Measurements from ENCODE around the gene AGBL5. TPM values are rescaled to one million over a fixed set of nuclear protein-coding genes. Genes with fewer than 3 reads are reported as not detected.

The AGBL5 gene
- total RNA-seq, 4 donors from 2014 or later: 4.9 to 6.2 (median 5.7) TPM

GRCh38 chr2:27006602-27007415 is 44.7 kb upstream of the AGBL5 start:
- intact Hi-C loops (cut with DNase I; ENCODE audit: low total_unique reads): no loop called here
- ATAC-seq: no peak
- TF ChIP-seq CTCF (IDR thresholded peaks at IDR 0.05 in 4 of 5, conservative IDR thresholded peaks at IDR 0.05 in 1 of 5): no peak
- TF ChIP-seq POLR2A (IDR thresholded peaks at IDR 0.05): no peak
- no peak for DNase-seq
- no peaks in the 10 kb centered on the region for H3K27me3 ChIP-seq
- peaks cover 33 to 56% of the 10 kb centered on the region in 2 donors for H3K4me1 ChIP-seq
- H3K36me3 ChIP-seq: no peaks in the 10 kb centered on the region
- in situ Hi-C loops (cut with MboI; ENCODE audit: low sequenced_read_pairs in 4 of 4): no loop called here
- H3K27ac ChIP-seq: peak overlapping the region in 3 of 4 donors; percentile 1 to 35 (median 22)
- no peak overlapping the region for H3K4me3 ChIP-seq
- H3K9me3 ChIP-seq: no peaks in the 10 kb centered on the region

DNA sequence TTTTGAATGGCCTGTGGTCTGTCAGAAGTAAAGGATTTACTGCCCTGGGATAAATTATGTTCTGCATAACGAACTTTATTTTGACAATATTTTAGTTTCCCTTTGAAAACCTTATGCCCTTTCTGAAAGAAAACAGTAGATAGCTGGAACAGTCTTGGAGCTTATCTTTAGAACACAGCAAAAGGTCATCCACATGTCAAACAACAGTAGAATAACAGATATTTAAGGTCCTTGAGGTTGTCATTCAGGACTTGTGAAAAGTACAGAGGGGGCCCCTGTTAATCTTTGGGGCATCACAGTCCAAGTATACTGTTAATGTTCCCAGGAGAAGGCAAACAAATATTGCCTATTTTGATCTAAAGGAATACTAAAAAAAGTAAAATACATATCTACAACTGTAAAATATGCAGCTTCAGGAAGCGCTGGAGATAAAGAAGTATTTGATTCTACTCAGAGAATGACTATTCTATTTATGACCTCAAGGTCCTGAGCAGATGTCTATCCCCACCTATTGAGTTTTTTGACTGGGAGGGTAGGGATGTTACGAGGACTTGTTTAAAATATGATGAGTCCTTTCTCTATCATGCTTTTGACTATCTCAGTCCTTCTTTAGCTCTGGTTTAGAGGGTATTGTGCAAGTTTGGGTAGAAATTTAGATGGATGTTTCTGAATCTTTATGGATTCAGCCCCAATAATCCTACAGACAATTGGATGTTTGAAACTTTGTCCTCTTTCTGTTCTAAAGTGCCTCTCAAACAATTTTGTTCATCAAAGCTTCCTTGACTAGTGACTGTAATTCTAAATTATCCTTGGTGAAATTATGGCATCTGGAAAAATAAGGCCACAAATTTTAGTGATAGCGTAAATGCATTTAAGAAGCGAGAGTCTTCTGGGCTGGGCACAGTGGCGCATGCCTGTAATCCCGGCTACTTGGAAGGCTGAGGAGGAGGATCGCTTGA is 43.8 kb upstream of the AGBL5 start:
- H3K4me1 ChIP-seq: peaks cover 39 to 64% of the 10 kb centered on the region in 2 donors
- DNase-seq: no peak
- TF ChIP-seq CTCF (IDR thresholded peaks at IDR 0.05 in 4 of 5, conservative IDR thresholded peaks at IDR 0.05 in 1 of 5) (no peak), POLR2A (IDR thresholded peaks at IDR 0.05) (no peak)
- intact Hi-C loops (cut with DNase I; ENCODE audit: low total_unique reads): no loop called here
- H3K27me3 ChIP-seq: no peaks in the 10 kb centered on the region
- no peak for ATAC-seq
- no peaks in the 10 kb centered on the region for H3K9me3 ChIP-seq
- no peaks in the 10 kb centered on the region for H3K36me3 ChIP-seq
- H3K27ac ChIP-seq: peak overlapping the region in 2 of 4 donors; percentile 22 to 35
- no peak overlapping the region for H3K4me3 ChIP-seq
- in situ Hi-C loops (cut with MboI; ENCODE audit: low sequenced_read_pairs in 4 of 4): no loop called here

GRCh38 chr2:27008678-27009077 is 42.8 kb upstream of the AGBL5 start:
- ATAC-seq: no peak
- H3K4me3 ChIP-seq: no peak overlapping the region

GRCh38 chr2:27009083-27009482 is 42.4 kb upstream of the AGBL5 start:
- Histone ChIP-seq H3K4me3 (no peak overlapping the region), H3K27me3 (no peaks in the 10 kb centered on the region), H3K9me3 (no peaks in the 10 kb centered on the region), H3K4me1 (peaks cover 44 to 76% of the 10 kb centered on the region in 2 donors), H3K36me3 (no peaks in the 10 kb centered on the region), H3K27ac (no peak overlapping the region)
- ATAC-seq (no peak), DNase-seq (no peak)
- no peak for TF ChIP-seq CTCF (IDR thresholded peaks at IDR 0.05 in 4 of 5, conservative IDR thresholded peaks at IDR 0.05 in 1 of 5)
- TF ChIP-seq POLR2A (IDR thresholded peaks at IDR 0.05): no peak
- in situ Hi-C loops (cut with MboI; ENCODE audit: low sequenced_read_pairs in 4 of 4): no loop called here
- intact Hi-C loops (cut with DNase I; ENCODE audit: low total_unique reads): no loop called here

More at GRCh38 chr2:27008678-27009077, 42.8 kb upstream of the AGBL5 start:
- H3K9me3 ChIP-seq: no peaks in the 10 kb centered on the region
- in situ Hi-C loops (cut with MboI; ENCODE audit: low sequenced_read_pairs in 4 of 4) (no loop called here), intact Hi-C loops (cut with DNase I; ENCODE audit: low total_unique reads) (no loop called here)
- no peaks in the 10 kb centered on the region for H3K27me3 ChIP-seq
- no peak overlapping the region for H3K27ac ChIP-seq
- TF ChIP-seq CTCF (IDR thresholded peaks at IDR 0.05 in 4 of 5, conservative IDR thresholded peaks at IDR 0.05 in 1 of 5): no peak
- TF ChIP-seq POLR2A (IDR thresholded peaks at IDR 0.05): no peak
- H3K4me1 ChIP-seq: peaks cover 43 to 74% of the 10 kb centered on the region in 2 donors
- DNase-seq: no peak
- no peaks in the 10 kb centered on the region for H3K36me3 ChIP-seq

All from gastrocnemius medialis (tissue), 4 donors.